ENCODE data around the gene METTL8.

GRCh38 chr2:171433763-171434012 is at the start of gene METTL8:
- no peak for TF ChIP-seq EZH2phosphoT487 (IDR thresholded peaks at IDR 0.05; ENCODE audit: borderline replicate concordance, low read depth)
- TF ChIP-seq, protein P1, sequence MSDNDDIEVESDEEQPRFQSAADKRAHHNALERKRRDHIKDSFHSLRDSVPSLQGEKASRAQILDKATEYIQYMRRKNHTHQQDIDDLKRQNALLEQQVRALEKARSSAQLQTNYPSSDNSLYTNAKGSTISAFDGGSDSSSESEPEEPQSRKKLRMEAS (IDR thresholded peaks at IDR 0.05; ENCODE audit: low read depth): no peak
- TF ChIP-seq CTCF (IDR thresholded peaks at IDR 0.05): peak; percentile 40
- no peak for TF ChIP-seq FOSL2 (IDR thresholded peaks at IDR 0.05; ENCODE audit: borderline replicate concordance, low read depth)
- no peak for TF ChIP-seq RCOR1 (IDR thresholded peaks at IDR 0.05; ENCODE audit: low read length)
- no peak for TF ChIP-seq NFIC (IDR thresholded peaks at IDR 0.05; ENCODE audit: borderline replicate concordance)
- no peak for TF ChIP-seq RXRA (IDR thresholded peaks at IDR 0.05; ENCODE audit: borderline replicate concordance, low read depth)
- TF ChIP-seq SMC3 (IDR thresholded peaks at IDR 0.05; ENCODE audit: low read depth, low read length): 0 out of 2 replicates have a peak, but pooled peaks have one; percentile 1
